ENCODE results near the gene ZNF462.
A peak's percentile ranks its signal among the peaks of the same experiment; 100 is the strongest.

The ZNF462 gene

GRCh38 chr9:106928350-106928749, 65.4 kb downstream of the ZNF462 start:
- DNase-seq (ENCODE audit: low read depth) = no peak
- no peak for TF ChIP-seq CTCF (conservative IDR thresholded peaks at IDR 0.05; ENCODE audit: control insufficient read depth, insufficient read depth, low read depth, low read length)
- no peak overlapping the region for H3K4me3 ChIP-seq (ENCODE audit: control insufficient read depth, low read depth, low read length)

DNA sequence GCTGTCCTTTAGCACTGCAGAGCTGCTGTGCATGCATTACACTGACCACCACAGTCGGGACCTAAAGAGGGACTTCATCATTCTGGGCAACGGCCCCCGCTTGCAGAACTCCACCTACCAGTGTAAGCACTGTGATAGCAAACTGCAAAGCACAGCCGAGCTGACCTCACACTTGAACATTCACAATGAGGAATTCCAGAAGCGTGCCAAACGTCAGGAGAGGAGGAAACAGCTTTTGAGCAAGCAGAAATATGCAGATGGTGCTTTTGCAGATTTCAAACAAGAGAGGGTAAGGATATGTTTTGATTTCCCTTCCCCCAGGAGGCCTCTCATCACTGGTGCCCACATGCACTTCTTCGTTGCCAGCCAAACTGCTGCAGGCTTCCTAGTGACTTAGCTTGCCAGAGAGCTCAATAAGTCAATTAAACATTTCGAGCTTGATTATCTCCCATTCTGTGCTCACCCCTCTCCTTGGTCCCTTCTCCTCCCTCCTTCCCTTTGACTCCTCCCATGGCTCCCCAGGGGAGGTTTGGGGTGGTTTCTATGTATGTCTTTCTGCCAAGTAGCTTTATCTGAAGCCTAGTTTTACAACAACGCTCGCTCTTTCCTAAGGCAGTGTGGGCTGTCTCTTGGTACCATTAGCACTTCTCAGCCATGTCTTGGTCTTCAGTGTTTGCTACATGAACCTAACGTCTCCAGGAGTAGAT, 66.7 kb downstream of the ZNF462 start:
- DNase-seq (ENCODE audit: low read depth) = peak; percentile 60
- TF ChIP-seq CTCF (conservative IDR thresholded peaks at IDR 0.05; ENCODE audit: control insufficient read depth, insufficient read depth, low read depth, low read length) = no peak
- H3K4me3 ChIP-seq (ENCODE audit: control insufficient read depth, low read depth, low read length) = no peak overlapping the region

DNA sequence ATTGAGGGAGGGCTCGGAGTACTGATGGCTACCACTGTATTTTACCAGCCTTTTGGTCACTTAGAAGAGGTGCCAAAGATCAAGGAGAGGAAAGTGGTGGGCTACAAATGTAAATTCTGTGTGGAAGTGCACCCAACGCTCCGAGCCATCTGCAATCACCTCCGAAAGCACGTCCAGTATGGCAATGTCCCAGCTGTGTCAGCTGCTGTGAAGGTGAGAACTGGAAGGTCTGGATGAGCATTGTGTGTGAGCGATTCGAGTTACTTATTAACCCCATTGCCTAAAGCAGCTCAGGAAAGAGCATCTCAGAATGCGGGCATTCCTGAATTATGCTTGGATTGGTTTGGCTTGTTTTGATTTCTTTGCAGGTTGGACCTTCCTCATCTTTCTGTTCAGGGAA, 67.5 kb downstream of the ZNF462 start:
- H3K4me3 ChIP-seq (ENCODE audit: control insufficient read depth, low read depth, low read length) = no peak overlapping the region
- DNase-seq (ENCODE audit: low read depth) = no peak
- no peak for TF ChIP-seq CTCF (conservative IDR thresholded peaks at IDR 0.05; ENCODE audit: control insufficient read depth, insufficient read depth, low read depth, low read length)

DNA sequence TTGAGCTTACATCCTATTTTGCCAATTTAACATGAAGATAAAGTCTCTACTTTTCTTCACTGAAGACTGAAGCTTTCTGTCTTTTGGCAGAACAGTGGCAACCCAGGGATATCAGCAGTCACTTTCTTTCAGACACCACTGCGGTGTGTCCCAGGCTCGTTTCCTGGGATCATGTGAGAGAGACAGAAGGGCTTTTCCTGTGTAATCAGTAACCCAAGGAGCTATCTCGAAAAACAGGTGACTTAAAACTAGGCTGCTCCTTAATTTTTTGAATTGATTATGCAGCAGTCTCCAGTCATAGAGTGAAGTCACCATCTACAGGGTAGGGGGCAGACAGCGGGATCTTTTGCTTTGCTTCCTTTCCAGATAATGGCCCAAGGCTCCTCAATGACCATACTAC, 68.5 kb downstream of the ZNF462 start:
- H3K4me3 ChIP-seq (ENCODE audit: control insufficient read depth, low read depth, low read length) = no peak overlapping the region
- no peak for DNase-seq (ENCODE audit: low read depth)
- no peak for TF ChIP-seq CTCF (conservative IDR thresholded peaks at IDR 0.05; ENCODE audit: control insufficient read depth, insufficient read depth, low read depth, low read length)

GRCh38 chr9:106932178-106932577, 69.2 kb downstream of the ZNF462 start:
- DNase-seq (ENCODE audit: low read depth) = no peak
- TF ChIP-seq CTCF (conservative IDR thresholded peaks at IDR 0.05; ENCODE audit: control insufficient read depth, insufficient read depth, low read depth, low read length) = no peak
- H3K4me3 ChIP-seq (ENCODE audit: control insufficient read depth, low read depth, low read length) = no peak overlapping the region

DNA sequence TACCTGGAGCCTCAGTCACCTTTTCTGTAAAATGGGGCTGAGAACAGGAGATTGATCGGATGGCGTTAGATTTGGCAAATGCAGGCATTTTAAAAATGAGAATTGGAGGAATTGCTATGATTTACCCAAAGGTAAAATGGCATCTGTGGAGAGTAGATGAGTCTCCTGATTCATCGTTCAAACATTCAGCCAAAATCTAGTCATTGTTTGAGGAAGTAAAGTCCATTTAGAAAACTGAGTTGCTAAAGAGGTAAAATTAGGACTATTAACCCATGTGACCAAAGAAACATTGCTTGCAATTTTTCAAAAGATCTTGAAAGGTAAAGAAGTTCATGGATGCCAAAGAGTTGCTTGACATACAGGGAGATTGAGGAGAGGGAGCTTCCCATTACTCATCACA, 69.7 kb downstream of the ZNF462 start:
- no peak for DNase-seq (ENCODE audit: low read depth)
- TF ChIP-seq CTCF (conservative IDR thresholded peaks at IDR 0.05; ENCODE audit: control insufficient read depth, insufficient read depth, low read depth, low read length) = no peak
- H3K4me3 ChIP-seq (ENCODE audit: control insufficient read depth, low read depth, low read length) = no peak overlapping the region

GRCh38 chr9:106933470-106933869, 70.5 kb downstream of the ZNF462 start:
- H3K4me3 ChIP-seq (ENCODE audit: control insufficient read depth, low read depth, low read length) = no peak overlapping the region
- no peak for DNase-seq (ENCODE audit: low read depth)
- TF ChIP-seq CTCF (conservative IDR thresholded peaks at IDR 0.05; ENCODE audit: control insufficient read depth, insufficient read depth, low read depth, low read length) = no peak
